Muscle layer of duodenum (tissue), 2 donors: Measurements from ENCODE around the gene F10.

Experiments
- H3K27ac ChIP-seq: one replicate; pipeline ENCODE4 v1.7.0; 2013; ENCODE audit warnings: mild to moderate bottlenecking, low read length
- H3K27me3 ChIP-seq: one replicate; pipeline ENCODE4 v1.7.0; 2013; ENCODE audit warnings: low read depth, mild to moderate bottlenecking, control low read depth, low read length
- H3K36me3 ChIP-seq, 2 donors: one replicate each; pipeline ENCODE4 v1.7.0; 2013; ENCODE audit warnings: low read length in 2 of 2, control low read depth in 1 of 2, mild to moderate bottlenecking in 1 of 2; ENCODE audit not compliant: insufficient read depth in 2 of 2, control insufficient read depth in 1 of 2
- H3K4me1 ChIP-seq, 2 donors: one replicate each; pipeline ENCODE4 v1.7.0; 2013; ENCODE audit warnings: low read length in 2 of 2, mild to moderate bottlenecking in 2 of 2, control low read depth in 1 of 2, moderate library complexity in 1 of 2; ENCODE audit not compliant: insufficient read depth in 2 of 2, control insufficient read depth in 1 of 2
- H3K4me3 ChIP-seq, 2 donors: one replicate each; pipeline ENCODE4 v1.7.0; 2013; ENCODE audit warnings: low read length in 2 of 2, low read depth in 1 of 2, mild to moderate bottlenecking in 1 of 2
- H3K9me3 ChIP-seq, 2 donors: one replicate each; pipeline ENCODE4 v1.7.0; 2013; ENCODE audit warnings: low read length in 2 of 2, control low read depth in 1 of 2, mild to moderate bottlenecking in 1 of 2; ENCODE audit not compliant: control insufficient read depth in 1 of 2
- donor health status: healthy.

F10 gene

DNA sequence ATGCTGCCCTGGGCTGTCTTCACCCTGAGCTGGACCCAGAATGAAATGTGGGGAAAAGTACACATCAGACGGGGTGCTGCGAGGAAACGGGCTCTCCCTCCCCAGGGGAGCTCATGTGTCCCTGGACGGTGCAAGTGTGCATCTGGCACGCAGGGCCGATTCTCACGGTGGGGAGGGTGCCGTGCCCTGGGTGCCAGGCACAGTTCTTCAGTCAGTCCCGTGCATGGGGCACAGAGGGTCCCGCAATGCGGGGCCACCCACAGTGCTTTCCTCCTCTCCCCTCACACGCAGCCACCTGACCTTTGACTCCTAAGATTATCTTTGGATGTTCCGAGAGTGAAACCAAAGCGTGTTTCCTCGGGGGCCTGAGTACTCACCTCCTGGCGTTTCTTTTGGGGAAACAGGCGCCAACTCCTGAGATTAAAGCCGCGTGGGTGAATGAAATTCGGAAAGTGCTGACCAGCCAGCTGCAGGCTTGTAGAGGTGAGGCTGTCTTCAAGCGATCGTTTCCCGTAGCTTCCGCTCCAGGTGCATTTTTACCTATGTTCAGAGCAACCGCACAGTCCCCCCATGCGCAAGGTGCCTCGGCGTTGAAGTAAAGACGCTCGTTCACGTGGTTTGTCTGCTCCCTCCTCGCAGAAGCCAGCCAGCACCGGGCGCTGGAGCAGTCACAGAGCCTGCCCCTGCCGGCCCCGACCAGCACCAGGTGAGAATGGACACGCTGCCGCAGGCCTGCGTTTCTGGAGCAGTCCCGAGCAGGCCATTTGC lies 34.5 kb upstream of the F10 start:
- Histone ChIP-seq H3K36me3 (no peaks in the 10 kb centered on the region), H3K27ac (no peak overlapping the region), H3K4me1 (no peaks in the 10 kb centered on the region)

DNA sequence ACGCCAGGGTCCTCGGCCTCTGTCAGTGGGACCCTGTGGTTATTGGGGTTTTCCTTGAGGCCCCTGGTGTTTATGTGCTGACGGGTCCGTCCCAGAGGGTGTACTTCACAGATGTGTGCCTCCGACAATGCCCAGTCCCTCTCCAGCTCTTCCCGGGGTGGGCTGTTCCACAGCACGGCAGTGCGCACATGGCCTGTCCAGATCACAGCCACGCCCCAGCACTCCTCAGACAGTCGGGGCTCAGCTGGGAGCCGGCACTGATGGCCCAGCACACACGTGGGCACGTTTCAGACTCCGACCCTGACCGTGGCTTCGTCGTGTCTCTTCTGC lies 33.9 kb upstream of the F10 start:
- Histone ChIP-seq H3K4me1 (no peaks in the 10 kb centered on the region), H3K4me3 (no peak overlapping the region), H3K27me3 (no peaks in the 10 kb centered on the region), H3K9me3 (no peaks in the 10 kb centered on the region), H3K36me3 (no peaks in the 10 kb centered on the region), H3K27ac (no peak overlapping the region)

More for the DNA sequence above, 34.5 kb upstream of the F10 start:
- Histone ChIP-seq H3K27me3 (no peaks in the 10 kb centered on the region), H3K9me3 (no peaks in the 10 kb centered on the region), H3K4me3 (no peak overlapping the region)

DNA sequence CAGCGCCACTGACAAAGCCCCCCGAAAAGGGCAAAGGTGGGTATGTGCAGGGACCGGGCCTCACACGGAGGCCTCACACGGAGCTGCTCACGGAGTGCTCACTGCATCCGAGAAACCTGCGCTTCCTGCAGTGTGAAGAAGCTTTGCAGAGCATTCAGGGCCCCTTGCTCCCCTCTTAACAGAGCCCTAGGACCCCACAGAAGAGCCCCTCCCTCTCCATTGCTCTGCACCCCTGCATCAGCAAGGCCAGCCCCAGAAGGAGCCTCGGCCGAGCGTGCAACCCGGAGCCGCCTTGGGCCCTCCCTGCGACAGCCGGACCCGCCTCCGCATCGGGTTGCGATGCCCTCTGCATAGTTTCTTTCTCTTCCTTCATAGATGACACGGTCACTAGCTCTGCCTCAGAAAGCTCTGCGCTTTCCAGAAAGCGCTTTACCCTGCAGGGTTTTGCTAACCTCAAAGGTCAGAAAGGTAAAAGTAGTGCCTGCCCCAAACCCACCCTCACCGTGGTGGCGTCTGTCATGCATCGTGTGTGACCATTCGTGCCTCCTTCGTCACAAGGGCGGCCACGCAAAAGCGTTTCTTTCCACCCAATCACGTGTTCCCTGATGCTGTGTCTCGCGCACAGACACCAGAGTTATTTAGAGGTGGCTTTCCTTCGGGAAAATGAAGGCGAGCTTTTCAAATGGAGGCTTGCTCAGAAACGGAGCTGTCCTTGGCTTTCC lies 32.7 kb upstream of the F10 start:
- no peak overlapping the region for H3K4me3 ChIP-seq
- H3K27me3 ChIP-seq, result no peaks in the 10 kb centered on the region
- H3K9me3 ChIP-seq, result no peaks in the 10 kb centered on the region
- H3K4me1 ChIP-seq, result no peaks in the 10 kb centered on the region
- no peak overlapping the region for H3K27ac ChIP-seq
- H3K36me3 ChIP-seq, result no peaks in the 10 kb centered on the region

DNA sequence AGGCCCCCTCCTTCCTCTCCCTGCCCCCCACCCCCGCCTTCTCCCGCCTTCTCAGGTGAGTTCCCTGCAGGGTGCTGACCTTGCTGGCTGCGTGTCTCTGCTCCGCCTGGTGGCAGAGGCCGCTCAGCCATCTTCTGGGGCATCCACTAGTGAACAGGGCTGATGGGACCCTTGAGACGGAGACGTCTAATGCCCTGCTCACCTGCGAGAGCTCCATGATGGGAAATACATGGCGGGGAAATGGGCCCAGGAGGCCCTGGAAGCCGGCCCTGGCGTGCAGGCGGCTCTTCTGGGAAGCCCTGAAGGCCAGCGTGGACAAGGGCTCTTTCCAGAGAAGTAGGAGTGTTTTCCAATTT lies 32.2 kb upstream of the F10 start:
- H3K27ac ChIP-seq, result no peak overlapping the region
- no peaks in the 10 kb centered on the region for H3K27me3 ChIP-seq
- H3K4me1 ChIP-seq, result no peaks in the 10 kb centered on the region
- no peak overlapping the region for H3K4me3 ChIP-seq
- H3K36me3 ChIP-seq, result no peaks in the 10 kb centered on the region
- no peaks in the 10 kb centered on the region for H3K9me3 ChIP-seq

DNA sequence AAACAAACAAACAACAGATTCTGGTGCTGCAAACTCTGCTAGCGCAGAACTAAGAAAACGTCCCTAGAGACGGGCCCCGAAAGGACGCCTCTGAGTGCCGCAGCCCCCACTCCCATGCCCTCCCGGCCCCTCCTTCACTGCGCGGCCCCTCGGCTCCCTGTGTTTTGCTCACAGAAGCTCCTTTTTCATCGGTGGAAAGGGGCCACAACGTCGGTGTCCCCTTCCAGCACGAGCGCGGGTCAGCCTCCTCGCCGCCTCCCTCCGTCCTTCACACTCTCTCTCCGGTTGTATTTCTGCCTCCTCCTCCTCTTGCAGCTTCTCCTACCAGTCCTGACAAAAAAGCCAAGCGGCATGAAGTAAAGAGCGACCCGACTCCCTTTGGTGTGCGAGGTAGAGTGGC lies 31.8 kb upstream of the F10 start:
- no peaks in the 10 kb centered on the region for H3K4me1 ChIP-seq
- no peak overlapping the region for H3K27ac ChIP-seq
- no peaks in the 10 kb centered on the region for H3K27me3 ChIP-seq
- no peak overlapping the region for H3K4me3 ChIP-seq
- H3K36me3 ChIP-seq, result no peaks in the 10 kb centered on the region
- no peaks in the 10 kb centered on the region for H3K9me3 ChIP-seq

DNA sequence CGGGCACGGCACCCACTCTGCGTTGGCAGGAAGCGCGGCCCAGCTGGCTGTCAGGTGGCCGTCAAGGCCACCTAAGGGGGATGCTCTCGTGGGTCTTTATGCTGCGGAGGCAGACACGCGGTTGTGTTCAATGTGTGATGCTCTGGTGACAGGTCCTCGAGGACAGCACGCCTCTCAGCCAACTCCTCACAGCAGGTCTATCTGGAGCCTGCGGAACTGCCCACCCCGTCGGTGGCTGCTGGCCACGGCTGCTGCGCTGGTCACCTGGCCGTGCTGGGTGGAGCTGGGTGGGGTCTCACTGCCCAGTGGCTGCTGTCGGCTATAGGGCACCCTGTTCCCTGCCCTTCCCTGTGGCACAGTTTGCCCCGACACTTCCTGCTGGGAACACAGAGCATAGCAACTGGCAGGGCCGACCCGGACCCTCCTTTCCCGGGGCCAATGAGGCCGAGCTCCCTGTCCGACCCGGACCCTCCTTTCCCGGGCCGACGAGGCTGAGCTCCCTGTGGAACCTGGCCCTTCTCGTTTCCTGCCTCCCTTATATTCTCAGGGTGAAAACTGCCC lies 31.3 kb upstream of the F10 start:
- Histone ChIP-seq H3K27ac (no peak overlapping the region), H3K9me3 (no peaks in the 10 kb centered on the region), H3K27me3 (no peaks in the 10 kb centered on the region), H3K36me3 (no peaks in the 10 kb centered on the region), H3K4me1 (no peaks in the 10 kb centered on the region), H3K4me3 (no peak overlapping the region)

DNA sequence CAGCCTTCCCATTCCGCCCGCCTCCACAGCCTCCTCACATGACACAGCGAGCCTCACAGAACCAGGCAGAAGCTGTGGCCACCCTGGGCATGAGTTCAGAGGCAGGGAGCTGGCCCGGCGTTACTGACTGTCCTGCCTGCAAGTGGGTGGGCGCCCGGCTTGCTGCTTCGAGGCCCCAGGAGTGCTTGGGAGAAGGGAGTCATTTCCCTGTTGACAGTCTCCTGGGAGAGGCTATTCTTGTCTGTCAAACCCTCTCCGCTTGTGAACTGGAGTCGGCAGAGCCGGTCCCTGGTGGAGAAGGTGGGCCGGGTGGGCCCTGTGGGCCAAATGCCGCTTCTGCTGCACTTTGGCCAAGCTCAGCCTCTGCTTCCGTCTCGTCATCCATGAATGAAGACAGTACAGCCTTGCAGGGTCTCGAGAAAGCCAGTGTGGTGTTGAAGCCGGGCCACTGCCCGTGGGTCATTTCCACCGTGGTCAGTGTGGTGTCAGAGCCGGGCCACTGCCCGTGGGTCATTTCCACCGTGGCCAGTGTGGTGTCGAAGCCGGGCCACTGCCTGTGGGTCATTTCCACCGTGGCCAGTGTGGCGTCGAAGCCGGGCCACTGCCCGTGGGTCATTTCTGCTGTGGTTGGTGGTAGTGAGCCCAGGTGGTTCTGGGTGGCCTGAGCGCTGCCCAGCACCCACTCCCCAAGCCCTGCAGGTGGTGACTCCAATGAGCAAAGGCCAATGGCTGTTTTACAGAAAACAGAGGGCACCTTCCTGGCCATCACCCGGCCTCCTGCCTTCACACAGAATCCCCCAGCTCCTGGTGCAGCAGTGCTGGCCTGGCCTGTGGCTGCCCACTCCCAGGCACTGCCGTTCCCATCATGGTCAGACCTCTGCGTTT lies 30.5 kb upstream of the F10 start:
- no peaks in the 10 kb centered on the region for H3K4me1 ChIP-seq
- no peak overlapping the region for H3K27ac ChIP-seq
- no peak overlapping the region for H3K4me3 ChIP-seq
- H3K36me3 ChIP-seq, result no peaks in the 10 kb centered on the region
- no peaks in the 10 kb centered on the region for H3K27me3 ChIP-seq
- H3K9me3 ChIP-seq, result no peaks in the 10 kb centered on the region

DNA sequence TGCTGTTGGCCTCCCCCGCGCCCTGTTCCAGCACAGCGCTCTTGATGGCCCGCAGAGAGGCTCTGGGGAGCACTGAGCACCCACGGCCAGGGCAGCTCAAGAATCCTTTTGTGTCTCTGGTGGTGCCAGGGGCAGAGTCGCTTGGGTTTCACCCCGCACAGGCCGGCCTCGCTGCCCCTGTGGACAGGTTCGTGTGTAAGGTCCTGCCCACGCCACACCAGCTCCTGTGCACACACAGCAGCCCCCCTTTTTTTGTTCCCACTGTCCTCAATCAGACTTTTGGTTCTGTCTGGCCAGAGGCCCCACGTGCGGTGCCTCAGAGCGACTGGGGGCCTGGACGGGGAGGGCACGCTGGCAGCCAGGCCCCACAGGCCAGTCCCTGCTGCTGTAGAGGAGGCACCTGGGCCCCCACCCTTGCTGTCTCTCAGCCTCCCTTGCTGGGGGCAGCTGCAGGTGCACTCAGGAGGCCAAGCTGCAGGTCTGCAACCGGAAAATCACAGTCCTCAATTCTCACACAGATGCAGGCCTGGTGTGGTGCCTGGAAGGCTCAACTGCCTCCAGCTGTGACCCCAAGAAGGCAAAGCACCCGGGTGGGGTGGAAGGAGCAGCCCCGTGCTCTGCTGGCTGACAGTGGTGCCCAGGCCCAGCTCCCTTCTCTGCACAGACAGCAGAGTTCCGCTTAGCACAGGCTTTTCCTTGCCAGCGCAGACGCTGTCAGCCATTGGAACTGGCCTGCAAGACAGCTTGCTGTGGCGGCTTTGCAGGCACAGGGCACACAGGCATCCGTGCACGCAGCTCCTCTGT lies 29.6 kb upstream of the F10 start:
- H3K27me3 ChIP-seq, result no peaks in the 10 kb centered on the region
- no peaks in the 10 kb centered on the region for H3K4me1 ChIP-seq
- H3K4me3 ChIP-seq, result no peak overlapping the region
- no peaks in the 10 kb centered on the region for H3K9me3 ChIP-seq
- no peak overlapping the region for H3K27ac ChIP-seq
- H3K36me3 ChIP-seq, result no peaks in the 10 kb centered on the region

DNA sequence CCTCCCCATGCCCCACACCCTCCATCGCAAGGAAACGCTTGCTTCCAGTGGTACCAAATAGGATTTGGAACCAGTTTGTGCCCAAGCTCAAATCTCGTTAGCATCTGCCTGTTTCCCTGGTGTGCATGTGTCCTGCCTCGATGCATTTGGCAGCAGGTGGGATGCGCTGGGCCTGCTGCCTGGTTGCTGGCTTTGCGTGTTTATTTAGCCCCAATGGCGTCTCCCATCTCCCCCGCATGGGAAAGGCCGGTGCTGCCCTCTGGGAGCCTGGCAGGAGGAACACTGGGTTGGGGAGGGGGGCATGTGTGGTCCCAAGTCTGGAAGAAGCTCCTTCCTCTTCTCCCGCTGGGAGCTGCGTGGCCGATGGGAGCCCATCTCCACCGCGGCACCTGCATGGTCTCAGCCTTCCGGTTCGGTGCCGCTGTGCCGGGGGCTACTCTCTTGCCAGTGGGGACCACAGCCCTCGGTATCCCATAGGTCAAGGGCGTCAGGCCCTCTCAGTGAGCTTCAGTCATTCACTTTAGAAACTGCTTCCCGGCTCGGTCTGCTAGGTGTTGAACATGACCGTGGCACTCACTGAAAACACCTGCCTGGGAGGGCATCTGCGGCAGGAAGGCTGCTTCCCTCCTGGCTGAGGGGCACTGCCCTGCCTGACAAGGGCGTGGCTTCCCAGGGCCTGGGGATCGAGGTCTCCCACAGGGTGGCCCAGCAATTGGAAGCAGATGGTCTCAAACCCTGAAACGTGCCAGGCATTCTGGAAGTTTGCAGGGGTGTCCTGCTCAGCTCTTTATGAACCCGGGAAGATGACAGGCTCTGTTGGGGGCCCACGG lies 28.8 kb upstream of the F10 start:
- no peaks in the 10 kb centered on the region for H3K36me3 ChIP-seq
- no peaks in the 10 kb centered on the region for H3K9me3 ChIP-seq

DNA sequence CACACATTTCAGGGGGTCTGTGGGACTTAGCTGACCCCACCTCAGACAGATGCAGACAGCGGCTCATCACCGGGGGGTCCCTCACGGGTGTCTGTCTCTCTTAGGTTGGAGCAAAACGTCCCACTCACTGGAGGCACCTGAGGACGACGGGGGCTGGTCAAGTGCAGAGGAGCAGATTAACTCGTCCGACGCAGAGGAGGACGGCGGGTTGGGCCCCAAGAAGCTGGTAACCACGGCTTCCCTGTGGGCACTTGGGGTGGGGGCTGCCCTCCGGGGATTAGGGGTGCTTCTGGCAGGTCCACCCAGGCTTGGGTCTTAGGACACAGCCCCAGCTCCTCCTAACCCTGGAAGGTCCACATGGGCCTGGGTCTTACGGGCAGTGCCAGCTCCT lies 28.2 kb upstream of the F10 start:
- no peak overlapping the region for H3K27ac ChIP-seq
- H3K36me3 ChIP-seq, result no peaks in the 10 kb centered on the region
- H3K27me3 ChIP-seq, result no peaks in the 10 kb centered on the region
- H3K9me3 ChIP-seq, result no peaks in the 10 kb centered on the region
- no peak overlapping the region for H3K4me3 ChIP-seq
- no peaks in the 10 kb centered on the region for H3K4me1 ChIP-seq

More for the DNA sequence above, 28.8 kb upstream of the F10 start:
- H3K4me1 ChIP-seq, result no peaks in the 10 kb centered on the region
- no peak overlapping the region for H3K4me3 ChIP-seq
- no peak overlapping the region for H3K27ac ChIP-seq
- no peaks in the 10 kb centered on the region for H3K27me3 ChIP-seq
